Left lung (tissue), 10 donors: Measurements from ENCODE around the gene FGF10. TPM values are rescaled to one million over a fixed set of nuclear protein-coding genes. Genes with fewer than 3 reads are reported as not detected.

Experiments
- ATAC-seq: fragments of 200-7000 bp; cut with Tn5 transposase; one replicate; pipeline ENCODE4 v1.9.1; 2020; ENCODE audit warnings: moderate library complexity
- DNase-seq, 4 donors: peaks; one replicate each; pipeline ENCODE4 v3.0.0-alpha.2; 2013 to 2020
- H3K27ac ChIP-seq, 2 donors: fragments of 200-600 bp; sonication (generic) in 1 of 2; one replicate each; pipeline versions ENCODE4 v1.5.0 to v1.8.0; 2020 to 2021
- H3K27me3 ChIP-seq, 2 donors: fragments of 200-600 bp; sonication (generic) in 1 of 2; one replicate each; pipeline versions ENCODE4 v1.5.0 to v1.8.0; 2020 to 2021
- H3K36me3 ChIP-seq, 2 donors: fragments of 200-600 bp; sonication (generic) in 1 of 2; one replicate each; pipeline versions ENCODE4 v1.5.0 to v1.8.0; 2020 to 2021
- H3K4me1 ChIP-seq, 2 donors: fragments of 200-600 bp; one replicate each; pipeline ENCODE4 v1.8.0; 2021
- H3K4me3 ChIP-seq, 2 donors: fragments of 200-600 bp; sonication (generic) in 1 of 2; one replicate each; pipeline versions ENCODE4 v1.5.0 to v1.8.0; 2020 to 2021; ENCODE audit warnings: mild to moderate bottlenecking in 1 of 2
- H3K9me3 ChIP-seq, 2 donors: fragments of 200-600 bp; sonication (generic) in 1 of 2; one replicate each; pipeline versions ENCODE4 v1.5.0 to v1.8.0; 2020 to 2021
- intact Hi-C, 2 donors: fragments of 100-400 bp; cut with DNase I; formaldehyde crosslinking; loops; one replicate each; pipeline versions ENCODE4 v1.11.2 to v1.14.2; 2022
- polyA plus RNA-seq, 6 donors: library from polyadenylated mRNA; unstranded; fragments of 120-200 nt; gene quantifications; one replicate each; pipeline ENCODE4 v1.2.1, GENCODE V29; 2013; ENCODE audit not compliant: insufficient read length in 6 of 6
- total RNA-seq, 2 donors: library from RNA; stranded (reverse); fragmentation: NEBNext Ultra II Directional; extraction: Animal tissue kit (Norgen Biotek cat#: 25700); gene quantifications; one replicate each; pipeline ENCODE4 v1.2.1, GENCODE V29; 2021
- TF ChIP-seq, protein P1 (sequence below), 2 donors: fragments of 200-600 bp; sonication (generic) in 1 of 2; IDR thresholded peaks; one replicate each; pipeline versions ENCODE4 v1.5.0 to v1.8.0; 2021; ENCODE audit warnings: antibody characterized with exemption in 2 of 2
- donor health status: DM: no; HTN: yes; CAD: no.
- donor health status: DM: no; HTN: no; CAD: no.

The FGF10 gene
- total and polyA plus RNA-seq, 8 donors, result 1.2 to 47.7 (median 43.7) TPM

DNA sequence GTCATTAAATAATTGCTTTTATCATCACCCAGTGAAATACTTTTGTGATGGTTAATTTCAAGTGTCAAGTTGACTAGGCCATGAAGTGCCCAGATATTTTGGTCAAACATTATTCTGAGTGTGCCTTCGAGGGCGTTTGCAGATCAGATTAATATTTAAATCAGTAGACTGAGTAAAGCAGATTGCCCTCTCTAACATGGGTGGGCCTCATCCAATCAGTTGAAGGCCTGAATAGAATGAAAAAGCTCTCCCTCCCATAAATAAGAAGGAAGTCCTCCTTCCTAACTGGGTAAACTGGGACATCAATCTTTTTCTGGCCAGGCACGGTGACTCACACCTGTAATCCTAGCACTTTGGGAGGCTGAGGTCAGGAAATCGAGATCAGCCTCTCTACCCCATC, 12.4 kb upstream of the FGF10 start:
- TF ChIP-seq, protein P1, sequence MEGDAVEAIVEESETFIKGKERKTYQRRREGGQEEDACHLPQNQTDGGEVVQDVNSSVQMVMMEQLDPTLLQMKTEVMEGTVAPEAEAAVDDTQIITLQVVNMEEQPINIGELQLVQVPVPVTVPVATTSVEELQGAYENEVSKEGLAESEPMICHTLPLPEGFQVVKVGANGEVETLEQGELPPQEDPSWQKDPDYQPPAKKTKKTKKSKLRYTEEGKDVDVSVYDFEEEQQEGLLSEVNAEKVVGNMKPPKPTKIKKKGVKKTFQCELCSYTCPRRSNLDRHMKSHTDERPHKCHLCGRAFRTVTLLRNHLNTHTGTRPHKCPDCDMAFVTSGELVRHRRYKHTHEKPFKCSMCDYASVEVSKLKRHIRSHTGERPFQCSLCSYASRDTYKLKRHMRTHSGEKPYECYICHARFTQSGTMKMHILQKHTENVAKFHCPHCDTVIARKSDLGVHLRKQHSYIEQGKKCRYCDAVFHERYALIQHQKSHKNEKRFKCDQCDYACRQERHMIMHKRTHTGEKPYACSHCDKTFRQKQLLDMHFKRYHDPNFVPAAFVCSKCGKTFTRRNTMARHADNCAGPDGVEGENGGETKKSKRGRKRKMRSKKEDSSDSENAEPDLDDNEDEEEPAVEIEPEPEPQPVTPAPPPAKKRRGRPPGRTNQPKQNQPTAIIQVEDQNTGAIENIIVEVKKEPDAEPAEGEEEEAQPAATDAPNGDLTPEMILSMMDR (IDR thresholded peaks at IDR 0.05), result no peak
- no peak for ATAC-seq
- no peaks in the 10 kb centered on the region for H3K36me3 ChIP-seq
- no peak overlapping the region for H3K4me3 ChIP-seq
- H3K9me3 ChIP-seq, result no peaks in the 10 kb centered on the region
- H3K27me3 ChIP-seq, result no peaks in the 10 kb centered on the region
- no peak overlapping the region for H3K27ac ChIP-seq
- H3K4me1 ChIP-seq, result no peaks in the 10 kb centered on the region
- intact Hi-C loops, result no loop called here
- DNase-seq, result no peak

DNA sequence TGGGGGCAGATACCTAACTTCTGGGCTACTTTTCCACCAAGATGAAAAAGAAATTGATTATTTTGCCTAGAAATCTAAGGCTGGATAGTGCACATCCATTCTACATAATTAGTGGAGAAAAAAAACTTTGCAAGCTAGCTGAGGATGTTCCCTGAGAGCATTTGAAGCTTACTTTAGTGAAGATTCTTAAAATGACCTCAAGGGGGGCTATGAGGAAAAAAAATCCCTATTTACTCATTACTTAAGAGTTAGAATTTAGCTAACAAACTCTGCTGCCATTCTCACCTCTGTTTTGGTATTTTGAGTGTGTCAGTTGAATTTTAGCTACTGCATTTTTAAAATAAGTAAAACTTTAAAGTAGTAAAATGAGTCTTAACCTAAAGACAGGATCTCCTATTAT, 9.2 kb upstream of the FGF10 start:
- no peaks in the 10 kb centered on the region for H3K27me3 ChIP-seq
- H3K4me1 ChIP-seq, result no peaks in the 10 kb centered on the region
- H3K9me3 ChIP-seq, result no peaks in the 10 kb centered on the region
- H3K27ac ChIP-seq, result no peak overlapping the region
- intact Hi-C loops, result no loop called here
- H3K4me3 ChIP-seq, result no peak overlapping the region
- ATAC-seq (no peak), DNase-seq (no peak)
- TF ChIP-seq, protein P1 (IDR thresholded peaks at IDR 0.05), result no peak
- H3K36me3 ChIP-seq, result no peaks in the 10 kb centered on the region

DNA sequence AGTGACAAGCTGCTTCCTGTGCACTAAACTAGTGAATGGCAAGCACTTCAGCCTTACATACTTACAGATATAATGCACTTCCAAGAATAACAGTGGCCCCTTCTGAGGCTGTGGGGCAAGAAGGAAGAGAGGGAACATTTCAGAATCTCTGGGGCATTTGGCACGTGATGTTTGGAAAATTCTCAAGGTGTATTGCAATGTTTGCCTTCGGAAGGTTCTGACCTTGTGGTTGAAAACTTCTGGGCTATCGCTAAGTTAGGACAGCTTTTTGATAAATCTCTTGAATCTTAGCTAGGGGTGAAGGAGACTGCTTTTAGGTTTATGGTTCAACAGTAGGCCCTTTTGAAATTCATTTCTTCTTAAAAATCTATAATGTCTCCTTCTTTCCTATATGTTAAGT, 7.1 kb upstream of the FGF10 start:
- Histone ChIP-seq H3K36me3 (no peaks in the 10 kb centered on the region), H3K4me3 (no peak overlapping the region), H3K27ac (no peak overlapping the region), H3K9me3 (no peaks in the 10 kb centered on the region), H3K27me3 (peaks cover 0 to 1% of the 10 kb centered on the region in 2 donors), H3K4me1 (no peaks in the 10 kb centered on the region)
- ATAC-seq (no peak), DNase-seq (no peak)
- TF ChIP-seq, protein P1 (IDR thresholded peaks at IDR 0.05), result no peak
- intact Hi-C loops, result no loop called here

DNA sequence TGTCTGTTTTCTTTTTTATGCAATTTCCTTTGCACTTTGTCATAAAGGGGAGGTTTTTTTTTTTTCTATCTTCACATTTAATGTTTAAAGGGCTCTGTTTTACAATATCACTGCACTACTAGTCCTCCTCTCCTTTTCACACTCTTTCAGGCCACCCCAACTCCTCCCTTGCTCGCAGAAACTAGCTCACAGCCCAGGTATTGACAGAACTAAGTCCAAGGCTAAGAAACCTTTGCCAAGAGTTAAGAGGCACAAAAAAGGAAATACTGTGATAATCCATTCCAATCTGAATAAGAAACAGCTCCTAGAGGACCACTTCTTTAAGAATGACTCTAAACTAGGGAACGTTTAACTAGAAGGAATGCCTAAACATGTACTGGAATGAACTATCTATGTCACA, 1.1 kb upstream of the FGF10 start:
- intact Hi-C loops, result no loop called here
- DNase-seq, result no peak
- TF ChIP-seq, protein P1 (IDR thresholded peaks at IDR 0.05), result no peak
- Histone ChIP-seq H3K4me3 (no peak overlapping the region), H3K4me1 (peaks cover 0 to 9% of the 10 kb centered on the region in 2 donors), H3K27ac (no peak overlapping the region), H3K36me3 (no peaks in the 10 kb centered on the region), H3K9me3 (no peaks in the 10 kb centered on the region), H3K27me3 (peaks cover 18 to 53% of the 10 kb centered on the region in 2 donors)
- ATAC-seq, result no peak

DNA sequence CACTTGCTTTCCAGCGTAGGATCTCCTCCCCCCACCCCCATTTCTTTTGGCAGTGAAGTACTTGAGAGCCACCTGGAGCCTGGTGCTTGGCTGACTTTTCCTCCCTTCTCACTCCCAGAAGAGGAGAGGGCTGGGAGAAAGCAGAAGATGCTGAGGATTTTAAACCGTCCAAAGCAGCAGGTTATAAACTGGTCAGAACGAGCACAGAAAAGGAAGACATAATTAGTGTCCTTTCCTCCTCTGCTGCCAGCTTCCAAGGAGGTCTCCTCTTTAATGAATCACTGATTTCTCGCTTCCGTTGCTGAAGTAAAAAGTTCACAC, 563 bp upstream of the FGF10 start:
- H3K4me3 ChIP-seq, result peak overlapping the region; percentile 25 to 32
- no peak for DNase-seq
- peak; percentile 21 for ATAC-seq
- intact Hi-C loops, result no loop called here
- TF ChIP-seq, protein P1 (IDR thresholded peaks at IDR 0.05), result no peak
- H3K9me3 ChIP-seq, result no peaks in the 10 kb centered on the region
- H3K4me1 ChIP-seq, result peaks cover 0 to 9% of the 10 kb centered on the region in 2 donors
- H3K27me3 ChIP-seq, result peaks cover 18 to 53% of the 10 kb centered on the region in 2 donors
- no peaks in the 10 kb centered on the region for H3K36me3 ChIP-seq
- H3K27ac ChIP-seq, result peak overlapping the region in 1 of 2 donors; percentile 37
